ENCODE data around the gene NPR3. TPM values are rescaled to one million over a fixed set of nuclear protein-coding genes. Genes with fewer than 3 reads are reported as not detected.

Gene NPR3
- total and polyA plus RNA-seq, 8 donors = 16.5 to 48.2 (median 37.0) TPM

GRCh38 chr5:32805971-32806638 is 95.0 kb downstream of the NPR3 start:
- DNase-seq (peak in 2 of 4 donors; percentile 3 to 28), ATAC-seq (no peak)

GRCh38 chr5:32808783-32809182 is 97.7 kb downstream of the NPR3 start:
- no peak for ATAC-seq
- no peak overlapping the region for H3K4me3 ChIP-seq
- H3K4me1 ChIP-seq = no peaks in the 10 kb centered on the region
- H3K36me3 ChIP-seq = no peaks in the 10 kb centered on the region
- no peak for DNase-seq
- intact Hi-C loops (cut with DNase I) = no loop called here
- no peak overlapping the region for H3K27ac ChIP-seq
- TF ChIP-seq, protein P1, sequence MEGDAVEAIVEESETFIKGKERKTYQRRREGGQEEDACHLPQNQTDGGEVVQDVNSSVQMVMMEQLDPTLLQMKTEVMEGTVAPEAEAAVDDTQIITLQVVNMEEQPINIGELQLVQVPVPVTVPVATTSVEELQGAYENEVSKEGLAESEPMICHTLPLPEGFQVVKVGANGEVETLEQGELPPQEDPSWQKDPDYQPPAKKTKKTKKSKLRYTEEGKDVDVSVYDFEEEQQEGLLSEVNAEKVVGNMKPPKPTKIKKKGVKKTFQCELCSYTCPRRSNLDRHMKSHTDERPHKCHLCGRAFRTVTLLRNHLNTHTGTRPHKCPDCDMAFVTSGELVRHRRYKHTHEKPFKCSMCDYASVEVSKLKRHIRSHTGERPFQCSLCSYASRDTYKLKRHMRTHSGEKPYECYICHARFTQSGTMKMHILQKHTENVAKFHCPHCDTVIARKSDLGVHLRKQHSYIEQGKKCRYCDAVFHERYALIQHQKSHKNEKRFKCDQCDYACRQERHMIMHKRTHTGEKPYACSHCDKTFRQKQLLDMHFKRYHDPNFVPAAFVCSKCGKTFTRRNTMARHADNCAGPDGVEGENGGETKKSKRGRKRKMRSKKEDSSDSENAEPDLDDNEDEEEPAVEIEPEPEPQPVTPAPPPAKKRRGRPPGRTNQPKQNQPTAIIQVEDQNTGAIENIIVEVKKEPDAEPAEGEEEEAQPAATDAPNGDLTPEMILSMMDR (IDR thresholded peaks at IDR 0.05) = no peak
- no peaks in the 10 kb centered on the region for H3K27me3 ChIP-seq
- H3K9me3 ChIP-seq = peaks cover 0 to 6% of the 10 kb centered on the region in 2 donors

More at GRCh38 chr5:32805971-32806638, 95.0 kb downstream of the NPR3 start:
- Histone ChIP-seq H3K4me3 (no peak overlapping the region), H3K4me1 (no peaks in the 10 kb centered on the region), H3K36me3 (no peaks in the 10 kb centered on the region), H3K9me3 (peaks cover 0 to 13% of the 10 kb centered on the region in 2 donors), H3K27me3 (no peaks in the 10 kb centered on the region), H3K27ac (no peak overlapping the region)
- TF ChIP-seq, protein P1 (IDR thresholded peaks at IDR 0.05) = no peak
- intact Hi-C loops (cut with DNase I) = no loop called here

DNA sequence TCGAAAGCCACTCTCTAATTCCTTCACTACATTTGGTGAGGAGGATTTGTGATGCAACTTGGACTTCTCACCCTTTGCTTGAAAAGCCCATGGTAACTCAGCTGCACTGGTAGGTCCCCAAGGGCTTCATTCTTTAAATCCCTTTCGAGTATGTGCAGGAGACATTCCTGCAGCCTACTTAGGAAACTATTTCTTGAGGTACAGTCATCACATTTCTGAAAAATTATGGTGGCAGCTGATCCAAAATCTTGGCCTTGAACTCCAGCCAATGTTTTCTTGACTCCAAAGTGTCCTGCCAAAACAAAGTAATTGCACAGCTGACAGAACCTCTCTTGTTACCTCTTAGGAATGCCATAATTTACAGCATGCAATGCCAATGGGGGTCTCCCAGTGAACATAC is 99.7 kb downstream of the NPR3 start:
- Histone ChIP-seq H3K27me3 (no peaks in the 10 kb centered on the region), H3K4me3 (no peak overlapping the region), H3K36me3 (no peaks in the 10 kb centered on the region), H3K27ac (no peak overlapping the region), H3K9me3 (no peaks in the 10 kb centered on the region), H3K4me1 (no peaks in the 10 kb centered on the region)
- TF ChIP-seq, protein P1 (IDR thresholded peaks at IDR 0.05) = no peak
- DNase-seq (no peak), ATAC-seq (no peak)
- intact Hi-C loops (cut with DNase I) = no loop called here

DNA sequence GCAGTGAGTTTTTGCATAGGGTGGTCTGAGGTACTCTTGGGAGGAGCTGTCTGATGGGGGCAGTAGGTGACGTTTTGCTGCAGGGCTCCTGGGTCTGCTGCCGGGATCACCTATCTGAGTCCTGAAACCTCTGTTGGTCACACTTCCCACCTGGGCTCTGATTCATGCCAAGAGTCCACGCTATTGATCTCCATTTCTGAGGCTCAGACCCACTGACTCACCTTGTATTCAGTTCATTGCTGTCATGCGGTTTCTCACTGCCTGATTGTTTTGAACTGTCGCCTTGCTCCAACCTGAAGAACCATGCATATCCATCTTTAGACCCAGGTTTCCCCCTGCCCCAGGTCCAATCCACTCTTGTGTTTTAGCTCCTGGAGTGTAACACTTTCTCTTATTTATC is 101.3 kb downstream of the NPR3 start:
- no peak for ATAC-seq
- TF ChIP-seq, protein P1 (IDR thresholded peaks at IDR 0.05) = no peak
- no peak overlapping the region for H3K4me3 ChIP-seq
- H3K27me3 ChIP-seq = no peaks in the 10 kb centered on the region
- intact Hi-C loops (cut with DNase I) = no loop called here
- no peaks in the 10 kb centered on the region for H3K9me3 ChIP-seq
- H3K4me1 ChIP-seq = no peaks in the 10 kb centered on the region
- H3K36me3 ChIP-seq = no peaks in the 10 kb centered on the region
- no peak overlapping the region for H3K27ac ChIP-seq
- no peak for DNase-seq

DNA sequence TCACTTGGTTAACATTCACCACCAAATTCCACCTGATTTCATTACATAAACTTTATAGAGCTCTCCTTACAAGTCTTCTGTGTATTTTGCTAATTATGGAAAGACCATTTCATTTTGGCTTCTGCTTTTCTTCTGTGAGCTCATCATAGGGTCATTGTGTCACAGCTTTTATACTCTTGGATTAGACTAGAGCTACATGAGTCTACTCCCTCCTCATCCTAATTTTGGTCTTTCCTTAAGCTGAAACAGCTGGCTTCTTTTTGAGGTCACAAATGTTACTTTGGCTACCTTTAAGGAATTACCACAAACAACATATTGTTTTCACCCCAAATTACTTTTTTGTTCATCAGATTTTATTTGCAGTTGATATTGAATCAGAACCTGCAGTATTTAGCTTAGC is 103.0 kb downstream of the NPR3 start:
- Histone ChIP-seq H3K36me3 (no peaks in the 10 kb centered on the region), H3K9me3 (no peaks in the 10 kb centered on the region), H3K27ac (no peak overlapping the region), H3K4me3 (no peak overlapping the region), H3K27me3 (no peaks in the 10 kb centered on the region), H3K4me1 (no peaks in the 10 kb centered on the region)
- intact Hi-C loops (cut with DNase I) = no loop called here
- no peak for DNase-seq
- TF ChIP-seq, protein P1 (IDR thresholded peaks at IDR 0.05) = no peak
- ATAC-seq = no peak

All from left lung (tissue), 10 donors.